Measurements from ENCODE around the gene EMD. TPM values are rescaled to one million over a fixed set of nuclear protein-coding genes. Genes with fewer than 3 reads are reported as not detected.
A peak's percentile ranks its signal among the peaks of the same experiment; 100 is the strongest.
"Not testable (repeated sequence)": the region's sequence is repeated elsewhere in the genome, so short reads cannot be mapped to it uniquely, and the experiment has no call there.

EMD gene
- total RNA-seq, 8 experiments from 2014 or later, result 31.6 to 96.1 (median 64.8) TPM

DNA sequence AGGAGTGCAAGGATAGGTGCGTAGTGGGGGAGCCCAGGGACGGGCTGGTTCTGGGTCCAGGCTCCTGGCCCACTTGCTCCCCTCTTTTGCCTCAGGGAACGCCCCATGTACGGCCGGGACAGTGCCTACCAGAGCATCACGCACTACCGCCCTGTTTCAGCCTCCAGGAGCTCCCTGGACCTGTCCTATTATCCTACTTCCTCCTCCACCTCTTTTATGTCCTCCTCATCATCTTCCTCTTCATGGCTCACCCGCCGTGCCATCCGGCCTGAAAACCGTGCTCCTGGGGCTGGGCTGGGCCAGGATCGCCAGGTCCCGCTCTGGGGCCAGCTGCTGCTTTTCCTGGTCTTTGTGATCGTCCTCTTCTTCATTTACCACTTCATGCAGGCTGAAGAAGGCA, 1.7 kb downstream of the EMD start:
- Histone ChIP-seq H3K27ac (peak overlapping the region; percentile 58 to 97), H3K4me1 (replicated peaks in 1 of 2) (peaks cover 13 to 19% of the 10 kb centered on the region in 2 donors), H3K4me3 (peak overlapping the region; percentile 42 to 94 (median 82))
- ATAC-seq (replicated peaks in 6 of 8), result no peak
- in situ Hi-C loops (cut with MboI; ENCODE audit: low pct_unique_long_range_greater_than_20kb in 2 of 9, low sequenced_read_pairs in 9 of 9, unreplicated experiment in 9 of 9), result no loop called here
- 40% methylated on average over 1 of the region's 14 CpGs; no CpG with 5 or more reads in 9 of the 10 experiments for WGBS, 10 experiments

DNA sequence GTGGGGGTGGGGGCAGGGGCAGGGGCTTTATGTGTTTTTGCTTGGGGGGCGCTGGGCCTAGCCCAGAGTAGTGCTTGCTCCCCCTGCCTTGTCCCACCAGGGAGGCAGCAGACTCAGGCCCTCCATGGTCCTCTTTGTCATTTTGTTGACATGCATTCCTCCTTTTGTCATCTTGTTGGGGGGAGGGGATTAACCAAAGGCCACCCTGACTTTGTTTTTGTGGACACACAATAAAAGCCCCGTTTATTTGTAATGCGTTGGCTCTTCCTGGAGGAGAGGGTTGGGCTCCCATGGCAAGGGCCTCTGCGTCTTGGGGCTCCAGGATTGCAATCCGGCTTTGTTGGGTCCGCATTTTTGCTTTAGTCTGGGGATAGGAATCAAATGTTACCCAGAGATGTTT, 2.2 kb downstream of the EMD start:
- Histone ChIP-seq H3K4me1 (replicated peaks in 1 of 2) (peaks cover 13 to 19% of the 10 kb centered on the region in 2 donors), H3K4me3 (peak overlapping the region; percentile 42 to 94 (median 82)), H3K27ac (peak overlapping the region; percentile 58 to 97)
- in situ Hi-C loops (cut with MboI; ENCODE audit: low pct_unique_long_range_greater_than_20kb in 2 of 9, low sequenced_read_pairs in 9 of 9, unreplicated experiment in 9 of 9), result no loop called here
- 22% methylated on average over 5 of the region's 6 CpGs; no CpG with 5 or more reads in 9 of the 10 experiments for WGBS, 10 experiments
- ATAC-seq (replicated peaks in 6 of 8), result no peak

DNA sequence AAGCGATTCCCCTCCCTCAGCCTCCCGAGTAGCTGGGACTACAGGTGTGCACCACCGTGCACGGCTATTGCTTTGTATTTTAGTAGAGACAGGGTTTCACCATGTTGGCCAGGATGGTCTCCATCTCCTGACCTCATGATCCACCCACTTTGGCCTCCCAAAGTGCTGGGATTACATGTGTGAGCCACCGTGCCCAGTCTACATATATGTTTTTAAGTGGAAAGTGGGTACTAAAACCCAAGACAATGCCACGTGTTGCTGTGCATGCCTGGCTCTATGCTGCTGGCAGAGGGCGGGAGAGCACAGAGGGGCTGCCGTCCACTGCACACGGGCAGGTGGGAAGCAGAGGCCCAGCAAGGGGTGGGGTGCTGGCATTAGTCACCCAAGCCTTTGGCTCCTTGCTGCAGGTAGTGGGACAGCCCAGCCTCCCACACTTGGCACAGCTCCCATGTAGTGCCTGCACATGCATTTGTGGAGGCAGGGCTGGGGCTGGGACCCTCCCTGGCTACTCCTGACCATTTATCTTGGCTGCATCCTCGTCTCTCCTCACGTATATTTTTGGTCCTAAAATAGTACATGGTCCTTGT, 3.5 kb downstream of the EMD start:
- in situ Hi-C loops (cut with MboI; ENCODE audit: low pct_unique_long_range_greater_than_20kb in 2 of 9, low sequenced_read_pairs in 9 of 9, unreplicated experiment in 9 of 9), result no loop called here
- Histone ChIP-seq H3K4me1 (replicated peaks in 1 of 2) (peaks cover 9 to 17% of the 10 kb centered on the region in 2 donors), H3K27ac (no peak overlapping the region), H3K4me3 (no peak overlapping the region)
- 60% methylated on average over 1 of the region's 11 CpGs; no CpG with 5 or more reads in 9 of the 10 experiments for WGBS, 10 experiments
- ATAC-seq (replicated peaks in 6 of 8), result no peak

DNA sequence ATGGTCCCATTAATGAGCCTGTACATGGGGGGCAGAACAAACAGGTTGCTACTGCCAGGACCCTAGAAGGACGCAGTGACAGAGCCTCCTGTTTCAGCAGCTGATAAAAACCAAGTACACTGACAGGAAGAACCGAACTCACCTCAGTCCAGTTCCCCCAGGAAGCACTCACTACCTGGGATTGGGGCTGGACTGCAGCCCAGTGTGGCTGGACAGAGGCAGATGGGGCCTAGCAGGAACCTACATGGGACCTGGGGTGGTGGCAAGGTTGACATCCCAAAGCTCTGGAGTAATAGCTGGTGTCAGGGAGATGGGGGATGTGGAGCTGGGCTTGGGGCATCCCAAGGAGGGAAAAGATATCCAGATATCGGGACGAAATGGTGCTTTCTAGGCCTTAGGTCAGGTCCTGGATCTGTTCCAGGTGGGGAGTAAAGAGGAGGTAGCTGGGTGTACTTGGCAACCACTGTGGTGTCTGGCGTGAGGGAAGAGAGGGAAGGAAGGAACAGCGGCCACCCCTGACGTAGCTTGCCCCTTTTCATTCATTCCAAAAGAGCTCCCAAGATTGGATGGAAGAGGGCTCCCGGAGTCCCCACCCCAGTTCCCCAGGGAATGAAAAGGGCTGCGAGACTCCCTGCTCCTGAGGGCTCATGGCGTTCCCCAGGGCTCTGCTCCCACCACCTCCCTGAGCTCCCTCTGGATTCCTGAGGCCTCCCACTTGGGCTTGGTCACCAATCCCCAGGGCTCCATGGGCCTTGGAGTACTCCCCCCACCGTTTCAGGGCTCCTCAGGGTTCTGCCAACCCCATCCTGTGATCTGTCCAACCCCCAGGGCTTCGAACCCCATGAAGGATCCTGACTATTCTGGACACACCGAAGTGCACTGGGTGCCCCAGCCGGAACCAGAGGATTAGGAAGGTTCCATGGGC, 4.5 kb downstream of the EMD start:
- H3K4me3 ChIP-seq, result no peak overlapping the region
- H3K27ac ChIP-seq, result no peak overlapping the region
- in situ Hi-C loops (cut with MboI; ENCODE audit: low pct_unique_long_range_greater_than_20kb in 2 of 9, low sequenced_read_pairs in 9 of 9, unreplicated experiment in 9 of 9), result no loop called here

DNA sequence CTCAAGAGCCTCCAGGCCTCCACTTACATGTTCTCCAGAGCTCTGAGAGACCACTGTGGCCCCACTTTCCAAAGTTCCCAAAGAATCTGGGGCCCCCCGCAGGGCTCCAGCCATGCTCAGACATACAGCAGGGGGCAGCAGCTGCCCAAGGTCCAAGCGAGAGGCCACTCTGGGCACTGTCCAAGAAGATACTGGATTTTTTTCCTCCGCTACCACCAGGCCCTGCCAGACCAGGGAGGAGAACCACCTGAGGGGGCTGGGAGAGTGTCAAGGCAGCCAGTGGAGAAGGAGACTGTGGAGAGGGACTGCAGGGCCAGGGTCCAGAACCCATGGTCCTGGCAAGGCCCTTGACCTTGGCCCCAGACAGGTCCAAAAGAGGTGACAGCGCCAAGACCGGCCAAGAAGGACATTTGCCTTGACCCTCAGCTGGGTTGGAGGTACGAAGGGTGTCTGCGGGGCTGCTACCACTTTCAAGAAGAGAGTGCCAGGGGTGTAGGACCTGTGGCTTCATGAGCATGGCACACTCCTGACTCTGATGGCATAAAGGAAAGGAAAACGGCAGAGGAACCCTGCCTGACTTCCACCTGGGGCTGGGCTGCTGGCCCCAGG, 5.3 kb downstream of the EMD start:
- in situ Hi-C loops (cut with MboI; ENCODE audit: low pct_unique_long_range_greater_than_20kb in 2 of 9, low sequenced_read_pairs in 9 of 9, unreplicated experiment in 9 of 9), result no loop called here
- H3K4me3 ChIP-seq, result no peak overlapping the region
- H3K27ac ChIP-seq, result no peak overlapping the region
- WGBS, 10 experiments, result 74% methylated on average over 3 of the region's 8 CpGs; no CpG with 5 or more reads in 9 of the 10 experiments
- H3K4me1 ChIP-seq (replicated peaks in 1 of 2), result peaks cover 5 to 12% of the 10 kb centered on the region in 2 donors
- peak in 1 of 8 experiments; percentile 3 for ATAC-seq (replicated peaks in 6 of 8)

More for the DNA sequence above, 4.5 kb downstream of the EMD start:
- ATAC-seq (replicated peaks in 6 of 8), result no peak
- peaks cover 5 to 12% of the 10 kb centered on the region in 2 donors for H3K4me1 ChIP-seq (replicated peaks in 1 of 2)
- 67 to 100% (median 87%) methylated on average over 1 to 6 of the region's 14 CpGs; no CpG with 5 or more reads in 7 of the 10 experiments for WGBS, 10 experiments

DNA sequence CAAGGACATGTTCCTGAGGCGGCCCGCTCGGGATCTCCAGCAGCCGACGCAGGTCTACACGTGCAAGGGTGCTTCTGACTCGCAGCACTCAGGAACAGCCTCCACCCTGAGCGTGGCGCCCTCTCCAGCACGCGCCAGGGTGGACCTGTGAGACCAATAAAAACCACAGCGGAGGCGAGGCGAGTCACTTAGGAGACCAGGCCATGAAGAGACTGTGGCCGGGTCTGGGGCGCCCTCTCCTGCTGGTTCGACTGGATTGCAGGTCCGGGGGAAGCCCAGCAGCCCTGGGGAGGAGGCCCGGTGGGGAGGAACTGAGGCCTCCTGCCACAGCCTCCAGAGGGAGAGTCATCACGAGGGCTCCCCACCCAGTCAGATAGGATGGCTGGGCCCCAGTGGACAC, 9.0 kb downstream of the EMD start:
- WGBS, 10 experiments, result no CpG with 5 or more reads among the region's 20 CpGs
- H3K4me1 ChIP-seq (replicated peaks in 1 of 2); H3K27ac ChIP-seq; in situ Hi-C loops (cut with MboI; ENCODE audit: low pct_unique_long_range_greater_than_20kb in 2 of 9, low sequenced_read_pairs in 9 of 9, unreplicated experiment in 9 of 9); H3K4me3 ChIP-seq: not testable (repeated sequence)
- peak; percentile 1 to 33 (median 16) for ATAC-seq (replicated peaks in 6 of 8)

DNA sequence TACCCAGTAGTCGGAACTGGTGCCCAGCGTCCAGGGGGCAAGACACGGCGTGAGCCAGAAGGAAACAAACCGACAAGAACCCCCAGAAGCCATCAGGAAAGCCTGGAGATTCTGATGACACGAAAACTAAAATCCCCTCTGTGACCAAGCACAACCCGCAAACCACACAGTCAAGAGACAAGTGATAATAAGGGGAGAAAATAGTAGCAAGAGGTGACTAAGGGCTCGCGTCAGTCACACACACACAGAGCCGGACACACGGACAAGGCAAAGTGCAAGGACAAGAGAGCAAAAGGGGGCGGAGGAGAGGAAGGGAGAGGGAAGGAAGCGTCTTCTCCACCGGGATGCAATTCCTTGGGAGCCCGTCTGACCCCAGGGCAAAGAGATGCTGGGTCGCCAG, 9.6 kb downstream of the EMD start:
- ATAC-seq (replicated peaks in 6 of 8); in situ Hi-C loops (cut with MboI; ENCODE audit: low pct_unique_long_range_greater_than_20kb in 2 of 9, low sequenced_read_pairs in 9 of 9, unreplicated experiment in 9 of 9); H3K4me3 ChIP-seq; H3K27ac ChIP-seq; H3K4me1 ChIP-seq (replicated peaks in 1 of 2): not testable (repeated sequence)
- WGBS, 10 experiments, result no CpG with 5 or more reads among the region's 16 CpGs

DNA sequence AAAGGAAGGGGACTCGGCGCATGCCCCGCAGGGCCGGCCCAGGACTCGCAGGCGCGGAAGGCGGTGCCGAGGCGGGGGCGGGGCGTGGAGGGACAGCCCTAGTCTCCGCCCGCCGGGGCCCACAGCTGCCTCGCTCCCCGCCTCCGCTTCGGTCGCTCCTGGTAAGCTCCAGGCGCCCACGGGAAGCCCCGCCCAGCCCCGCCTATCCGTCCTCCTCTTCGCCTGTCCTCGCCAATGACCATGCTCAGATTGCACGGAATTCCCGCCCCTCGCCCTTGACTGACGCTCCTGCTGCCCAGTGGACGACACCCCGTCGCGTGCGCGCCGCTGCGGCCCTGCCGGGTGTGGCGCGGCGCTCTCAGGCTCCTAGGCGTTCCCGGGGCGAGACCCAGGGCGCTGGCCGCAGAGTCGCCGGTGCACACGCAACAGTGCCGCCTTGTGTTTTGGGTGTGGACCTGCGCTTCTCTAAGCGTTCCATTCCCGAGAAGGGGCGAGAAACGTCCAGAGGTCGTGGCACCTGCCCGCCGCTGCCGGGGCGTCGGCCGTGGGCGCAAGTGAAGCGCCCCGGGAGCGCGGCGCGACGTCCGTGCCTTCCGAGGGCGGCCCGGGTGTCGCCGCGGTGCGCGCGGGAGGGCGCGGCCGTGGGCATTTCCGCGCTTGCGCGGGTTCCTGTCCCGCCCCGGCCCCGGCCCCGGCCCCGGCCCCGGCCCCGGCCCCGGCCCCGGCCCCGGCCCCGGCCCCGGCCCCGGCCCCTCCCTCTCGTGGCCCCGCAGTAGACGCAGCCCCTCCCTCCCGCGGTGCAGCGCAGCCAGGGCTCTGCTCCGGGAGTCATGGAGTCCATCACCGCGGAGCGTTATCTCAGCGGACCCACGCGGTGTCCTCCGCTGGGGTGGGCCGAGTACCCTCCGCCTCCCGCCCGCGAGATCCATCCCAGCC, 11.0 kb downstream of the EMD start:
- ATAC-seq (replicated peaks in 6 of 8), result peak; percentile 77 to 85 (median 82)

DNA sequence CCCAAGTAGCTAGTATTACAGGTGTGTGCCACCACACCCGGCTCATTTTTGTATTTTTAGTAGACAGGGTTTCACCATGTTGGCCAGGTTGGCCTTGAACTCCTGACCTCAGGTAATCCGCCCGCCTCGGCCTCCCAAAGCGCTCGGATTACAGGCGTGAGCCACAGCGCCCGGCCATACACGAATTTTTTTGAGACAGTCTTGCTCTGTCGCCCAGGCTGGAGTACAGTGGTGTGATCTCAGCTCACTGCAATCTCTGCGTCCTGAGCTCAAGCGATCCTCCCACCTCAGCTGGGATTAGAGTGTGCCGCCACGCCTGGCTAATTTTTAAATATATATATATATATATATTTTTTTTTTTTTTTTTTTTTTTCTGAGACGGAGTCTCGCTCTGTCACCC, 17.3 kb downstream of the EMD start:
- peak overlapping the region in 1 of 2 donors; percentile 99 for H3K27ac ChIP-seq
- in situ Hi-C loops (cut with MboI; ENCODE audit: low pct_unique_long_range_greater_than_20kb in 2 of 9, low sequenced_read_pairs in 9 of 9, unreplicated experiment in 9 of 9); ATAC-seq (replicated peaks in 6 of 8): not testable (repeated sequence)
- H3K4me3 ChIP-seq, result peak overlapping the region in 3 of 5 donors; percentile 76 to 86 (median 84)
- WGBS, 10 experiments, result 61 to 100% (median 75%) methylated on average over 2 to 14 of the region's 17 CpGs; no CpG with 5 or more reads in 7 of the 10 experiments
- peaks cover 14 to 18% of the 10 kb centered on the region in 2 donors for H3K4me1 ChIP-seq (replicated peaks in 1 of 2)

More for the DNA sequence above, 11.0 kb downstream of the EMD start:
- Histone ChIP-seq H3K4me3 (peak overlapping the region in 3 of 5 donors; percentile 25 to 65 (median 46)), H3K27ac (peak overlapping the region in 1 of 2 donors; percentile 97)
- in situ Hi-C loops (cut with MboI; ENCODE audit: low pct_unique_long_range_greater_than_20kb in 2 of 9, low sequenced_read_pairs in 9 of 9, unreplicated experiment in 9 of 9); H3K4me1 ChIP-seq (replicated peaks in 1 of 2): not testable (repeated sequence)
- WGBS, 10 experiments, result no CpG with 5 or more reads among the region's 121 CpGs

DNA sequence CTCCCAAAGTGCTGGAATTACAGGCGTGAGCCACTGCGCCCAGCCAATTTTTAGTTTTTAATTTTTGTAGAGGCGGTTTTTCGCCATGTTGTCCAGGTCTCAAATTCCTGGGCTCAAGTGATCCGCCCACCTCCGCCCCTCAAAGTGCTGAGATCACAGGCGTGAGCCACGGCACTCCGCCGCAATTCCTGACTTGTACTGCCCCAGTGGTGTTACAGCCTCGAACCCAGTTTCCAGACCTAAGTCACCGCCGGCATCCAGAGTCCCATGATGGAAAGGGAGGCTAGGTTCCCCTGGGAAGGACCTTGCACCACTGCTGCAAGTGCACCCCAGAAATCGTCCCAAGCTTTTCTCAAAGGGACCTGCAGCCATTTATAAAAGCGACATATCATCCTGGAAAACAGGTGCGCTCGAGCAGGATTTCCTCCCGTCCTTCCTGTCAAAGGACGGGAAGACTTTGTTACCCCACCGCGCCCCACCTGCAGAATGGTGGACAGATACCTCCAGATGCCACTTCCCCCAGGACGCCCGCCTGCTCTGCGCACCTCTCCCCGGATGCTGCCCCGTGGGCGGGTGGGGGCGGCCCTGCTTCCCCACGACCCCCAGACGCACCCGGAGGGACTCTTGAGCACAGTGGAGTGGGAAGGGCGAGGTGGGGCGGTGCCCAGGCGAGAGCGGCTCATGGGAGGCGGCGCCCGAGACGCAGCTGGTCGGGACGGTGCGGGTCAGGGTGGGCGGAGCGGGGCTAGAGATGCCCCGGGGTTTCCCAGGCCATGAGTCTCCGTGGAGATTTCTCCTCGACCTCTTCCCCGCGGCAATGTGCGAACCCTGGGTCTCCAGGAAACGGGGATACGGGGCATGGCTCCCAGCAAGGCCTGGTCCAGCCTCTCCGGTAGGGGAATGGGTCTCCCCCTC, 18.1 kb downstream of the EMD start:
- in situ Hi-C loops (cut with MboI; ENCODE audit: low pct_unique_long_range_greater_than_20kb in 2 of 9, low sequenced_read_pairs in 9 of 9, unreplicated experiment in 9 of 9), result no loop called here
- H3K4me1 ChIP-seq (replicated peaks in 1 of 2), result peaks cover 14 to 18% of the 10 kb centered on the region in 2 donors
- peak overlapping the region; percentile 99 for H3K27ac ChIP-seq
- WGBS, 10 experiments, result 0 to 100% (median 47%) methylated on average over 1 to 8 of the region's 53 CpGs; no CpG with 5 or more reads in 7 of the 10 experiments
- peak overlapping the region; percentile 58 to 86 (median 76) for H3K4me3 ChIP-seq
- ATAC-seq (replicated peaks in 6 of 8), result peak; percentile 40 to 80 (median 71)

DNA sequence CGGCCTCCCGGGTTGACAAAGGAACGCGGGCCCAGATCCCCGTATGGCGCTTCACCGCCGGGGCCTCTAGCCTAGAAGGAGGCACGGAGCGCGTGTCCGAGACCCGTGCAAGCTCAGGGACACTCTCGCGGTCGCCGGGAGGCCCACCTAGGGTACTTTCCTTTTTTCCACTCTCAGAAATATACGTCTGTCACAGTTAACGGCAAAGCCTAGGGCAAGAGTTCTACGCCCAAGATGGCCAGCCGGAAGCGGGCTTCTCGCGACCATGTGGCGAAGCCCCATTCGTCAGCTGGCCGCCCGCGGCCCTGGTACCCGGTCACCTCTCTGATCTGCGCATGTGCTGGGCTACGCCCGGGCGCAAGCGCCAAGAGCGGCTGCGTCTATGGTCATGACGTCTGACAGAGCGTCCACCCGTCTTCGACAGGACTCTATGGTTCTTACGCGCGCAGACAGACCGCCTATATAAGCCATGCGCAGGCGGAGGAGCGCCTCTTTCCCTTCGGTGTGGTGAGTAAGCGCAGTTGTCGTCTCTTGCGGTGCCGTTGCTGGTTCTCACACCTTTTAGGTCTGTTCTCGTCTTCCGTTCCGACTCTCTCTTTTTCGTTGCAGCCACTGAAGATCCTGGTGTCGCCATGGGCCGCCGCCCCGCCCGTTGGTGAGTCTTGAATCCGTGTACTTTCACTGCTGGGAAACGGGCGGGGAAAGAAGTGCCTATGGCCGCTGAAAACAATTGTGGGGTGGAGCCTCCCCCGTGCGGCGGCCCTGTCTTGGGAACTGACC, 19.0 kb downstream of the EMD start, which contains the start of gene RPL10:
Gene RPL10 (plus strand): TSS at position 490 of the 780 bp plus-strand sequence. CDS start 143 bp downstream, at position 633.
- peak within 1 kb of the TSS; percentile 58 to 86 (median 76) for H3K4me3 ChIP-seq
- H3K4me1 ChIP-seq (replicated peaks in 1 of 2), result peaks cover 14 to 18% of the 10 kb centered on the region in 2 donors
- in situ Hi-C loops (cut with MboI; ENCODE audit: low pct_unique_long_range_greater_than_20kb in 2 of 9, low sequenced_read_pairs in 9 of 9, unreplicated experiment in 9 of 9), result no loop called here
- H3K27ac ChIP-seq, result peak within 1 kb of the TSS; percentile 99
- peak; percentile 38 to 88 (median 81) for ATAC-seq (replicated peaks in 6 of 8)
- 0 to 43% (median 0%) methylated on average over 1 to 11 of the region's 69 CpGs; no CpG with 5 or more reads in 7 of the 10 experiments for WGBS, 10 experiments
